H1 (cell line): ENCODE data around the gene FAH. TPM values are rescaled to one million over a fixed set of nuclear protein-coding genes. Genes with fewer than 3 reads are reported as not detected.

Experiments
- ATF3 ChIP-seq: IDR thresholded peaks from 2 replicates; pipeline ENCODE4 v1.6.1; 2011; ENCODE audit warnings: low read depth, mild to moderate bottlenecking, low read length; ENCODE audit not compliant: insufficient read depth
- CTBP2 ChIP-seq: IDR thresholded peaks from 2 replicates; pipeline ENCODE4 v1.7.0; 2011; ENCODE audit warnings: borderline replicate concordance, mild to moderate bottlenecking, moderate library complexity, mixed read lengths, low read length; ENCODE audit not compliant: insufficient read depth, insufficient read length
- CTCF ChIP-seq, 3 experiments: IDR thresholded peaks; 1 replicate in 2 of 3; 2 replicates in 1 of 3; pipeline versions ENCODE4 v1.5.1 to v1.6.1; 2011; ENCODE audit warnings: low read length in 3 of 3, mild to moderate bottlenecking in 3 of 3, inconsistent platforms in 2 of 3, low read depth in 1 of 3, moderate library complexity in 1 of 3; ENCODE audit not compliant: insufficient read depth in 1 of 3; ENCODE audit errors: control extremely low read depth in 1 of 3
- EP300 ChIP-seq, 2 experiments: IDR thresholded peaks; 1 replicate in 1 of 2; 2 replicates in 1 of 2; pipeline ENCODE4 v1.6.1; 2011 to 2012; ENCODE audit warnings: low read depth in 2 of 2, low read length in 2 of 2, mild to moderate bottlenecking in 2 of 2, borderline replicate concordance in 1 of 2, inconsistent platforms in 1 of 2, moderate library complexity in 1 of 2
- EZH2 ChIP-seq: fragments of 200-600 bp; sonication (generic); IDR thresholded peaks from 2 replicates; pipeline ENCODE4 v1.7.1; 2012; ENCODE audit warnings: low read depth, mild to moderate bottlenecking, moderate library complexity, low read length, inconsistent platforms; ENCODE audit not compliant: severe bottlenecking
- HDAC6 ChIP-seq: IDR thresholded peaks from one replicate; pipeline ENCODE4 v1.7.1; 2012; ENCODE audit warnings: low read depth, mild to moderate bottlenecking, inconsistent platforms, low read length, moderate library complexity
- USF2 ChIP-seq: IDR thresholded peaks from 2 replicates; pipeline ENCODE4 v1.6.1; 2011; ENCODE audit warnings: low read length, improper control_type of control experiment
- polyA plus RNA-seq, 7 experiments: library from polyadenylated mRNA; depleted of rRNA in 3 of 7; stranded (reverse) in 5 of 7; unstranded in 2 of 7; fragments of >200 nt in 5 of 7; fragments of 200-250 nt in 2 of 7; gene quantifications; 1 replicate in 5 of 7; 2 replicates in 1 of 7; 4 replicates in 1 of 7; pipeline versions ENCODE4 v1.2.1 to v1.2.3, GENCODE V29; 2011 to 2013; ENCODE audit warnings: missing spikeins in 2 of 7, mixed read lengths in 2 of 7
- total RNA-seq: library from RNA; stranded (reverse); fragmentation: NEBNext Ultra II Directional; extraction: Animal tissue kit (Norgen Biotek cat#: 25700); gene quantifications from 2 replicates; pipeline ENCODE4 v1.2.1, GENCODE V29; 2021

FAH gene
- total and polyA plus RNA-seq, 2 of the 8 experiments (the other 6 are each of a cell fraction or from before 2014, with no cell fraction given): 20.0 to 21.7 TPM

GRCh38 chr15:80210611-80211573, 58.1 kb downstream of the FAH start (continued):
- TF ChIP-seq CTCF (IDR thresholded peaks at IDR 0.05; ENCODE audit: control extremely low read depth in 1 of 3, insufficient read depth in 1 of 3, low read depth in 1 of 3, low read length in 3 of 3) (no peak), HDAC6 (no peak), CTBP2 (no peak), EZH2 (no peak), EP300 (IDR thresholded peaks at IDR 0.05; ENCODE audit: borderline replicate concordance in 1 of 2, low read depth in 2 of 2, low read length in 2 of 2) (no peak), USF2 (no peak), ATF3 (no peak)
